ENCODE measurements around the gene EIPR1.

EIPR1 gene

DNA sequence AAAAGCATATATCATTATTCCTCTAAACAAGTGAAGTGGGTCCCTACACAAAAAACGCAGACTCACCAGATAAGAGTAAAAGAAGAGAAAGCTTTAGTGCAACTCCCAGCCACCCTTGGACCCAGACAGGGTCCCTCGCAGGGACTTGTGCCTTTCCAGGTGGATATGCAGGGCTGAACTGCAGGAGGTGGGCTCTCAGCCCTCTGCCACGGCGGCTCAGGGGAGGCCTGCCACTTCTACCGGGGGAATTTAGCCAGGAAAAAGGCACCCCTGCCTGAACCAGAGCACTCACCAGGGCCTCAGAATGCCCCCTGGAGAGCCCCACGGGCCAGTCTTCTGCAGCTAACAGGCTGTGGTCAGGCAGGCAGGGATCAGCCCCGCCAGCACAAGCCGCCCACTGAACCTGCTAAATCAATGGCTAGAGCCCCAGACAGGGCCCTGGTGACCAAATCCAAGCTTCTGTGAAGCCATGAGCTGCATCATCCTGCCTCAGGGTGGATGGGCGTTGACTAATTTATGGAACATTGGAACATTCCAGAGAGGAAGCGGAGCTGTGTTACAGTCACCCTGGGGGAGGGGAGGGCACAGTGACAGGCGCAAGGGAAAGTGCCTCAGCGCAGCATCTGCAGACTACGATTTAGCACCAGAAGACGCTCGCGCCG lies 209.3 kb downstream of the EIPR1 start:
- DNase-seq (ENCODE audit: insufficient read length, low spot score), result peak; percentile 51
- no peak for FAIRE-seq

DNA sequence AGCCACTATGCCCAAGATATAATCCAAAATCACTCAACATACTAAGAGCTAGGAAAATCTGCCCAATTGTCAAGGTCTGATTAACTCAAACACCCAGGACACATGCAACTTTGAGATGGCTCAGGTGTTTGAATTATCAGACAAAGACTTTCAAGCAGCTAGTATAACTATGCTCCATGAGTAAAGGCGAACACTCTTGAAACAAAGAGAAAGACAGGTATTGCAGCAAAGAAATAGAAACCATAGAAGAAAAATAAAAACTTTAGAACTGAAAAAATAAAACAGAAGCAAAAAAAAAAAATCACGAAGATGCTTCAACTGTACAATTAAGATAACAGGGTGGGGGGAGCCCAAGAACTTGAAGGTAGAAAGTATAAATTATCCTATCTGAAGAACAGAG lies 214.2 kb downstream of the EIPR1 start:
- DNase-seq (ENCODE audit: insufficient read length, low spot score) (no peak), FAIRE-seq (no peak)

DNA sequence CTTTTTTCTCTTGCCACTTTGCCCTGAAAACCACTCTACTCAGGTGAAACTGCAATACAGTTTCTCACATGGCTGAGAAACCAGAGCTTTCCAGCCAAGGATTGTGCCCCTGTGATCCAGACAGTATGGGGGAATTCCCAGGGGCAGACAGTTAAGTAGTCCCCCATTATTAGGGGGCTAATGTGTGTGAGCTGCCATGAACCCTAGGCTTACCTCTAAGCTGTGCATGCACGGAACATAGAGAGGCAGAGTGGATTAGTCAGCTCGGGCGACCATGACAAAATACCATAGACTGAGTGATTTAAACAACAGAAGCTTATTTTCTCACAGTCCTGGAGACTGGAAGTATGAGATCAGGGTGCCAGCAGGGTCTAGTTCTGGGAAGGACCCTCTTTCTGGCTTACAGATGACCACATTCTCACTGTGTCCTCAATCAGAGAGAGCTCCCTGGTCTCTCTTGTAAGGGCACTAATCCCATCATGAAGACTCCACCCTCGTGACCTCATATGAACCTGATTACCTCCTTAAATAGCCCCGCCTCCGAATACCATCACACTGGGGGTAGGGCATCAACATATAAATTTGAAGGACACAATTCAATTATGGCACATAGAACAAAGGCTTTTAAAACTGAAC lies 215.1 kb downstream of the EIPR1 start:
- DNase-seq (ENCODE audit: insufficient read length, low spot score) (no peak), FAIRE-seq (no peak)

DNA sequence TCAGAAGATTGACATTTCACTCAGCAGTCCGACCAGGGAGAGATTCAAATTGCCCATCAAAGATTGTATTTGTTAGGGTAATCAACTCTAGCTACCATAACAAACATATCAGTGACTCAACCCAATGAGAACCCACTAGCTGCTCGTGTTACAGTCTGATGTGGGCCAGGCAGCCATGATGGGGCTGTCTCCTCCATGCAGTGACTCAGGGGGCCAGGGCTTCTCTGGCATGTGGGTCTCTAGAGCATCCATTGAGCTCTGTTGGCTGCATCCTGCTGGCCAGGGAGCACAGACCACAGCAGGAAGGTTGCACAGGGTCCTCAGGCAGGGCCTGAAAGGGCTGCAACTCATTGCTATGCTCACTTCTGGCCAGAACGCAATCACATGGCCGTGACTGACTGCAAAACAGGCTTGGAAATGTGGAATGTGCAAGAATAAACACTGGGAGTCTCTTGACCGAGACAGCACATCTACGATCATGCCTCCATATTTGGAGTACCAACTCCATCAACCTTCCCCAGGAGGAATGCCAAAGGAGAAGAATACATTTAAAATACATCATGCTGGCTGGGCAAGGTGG lies 216.8 kb downstream of the EIPR1 start:
- FAIRE-seq (no peak), DNase-seq (ENCODE audit: insufficient read length, low spot score) (no peak)

DNA sequence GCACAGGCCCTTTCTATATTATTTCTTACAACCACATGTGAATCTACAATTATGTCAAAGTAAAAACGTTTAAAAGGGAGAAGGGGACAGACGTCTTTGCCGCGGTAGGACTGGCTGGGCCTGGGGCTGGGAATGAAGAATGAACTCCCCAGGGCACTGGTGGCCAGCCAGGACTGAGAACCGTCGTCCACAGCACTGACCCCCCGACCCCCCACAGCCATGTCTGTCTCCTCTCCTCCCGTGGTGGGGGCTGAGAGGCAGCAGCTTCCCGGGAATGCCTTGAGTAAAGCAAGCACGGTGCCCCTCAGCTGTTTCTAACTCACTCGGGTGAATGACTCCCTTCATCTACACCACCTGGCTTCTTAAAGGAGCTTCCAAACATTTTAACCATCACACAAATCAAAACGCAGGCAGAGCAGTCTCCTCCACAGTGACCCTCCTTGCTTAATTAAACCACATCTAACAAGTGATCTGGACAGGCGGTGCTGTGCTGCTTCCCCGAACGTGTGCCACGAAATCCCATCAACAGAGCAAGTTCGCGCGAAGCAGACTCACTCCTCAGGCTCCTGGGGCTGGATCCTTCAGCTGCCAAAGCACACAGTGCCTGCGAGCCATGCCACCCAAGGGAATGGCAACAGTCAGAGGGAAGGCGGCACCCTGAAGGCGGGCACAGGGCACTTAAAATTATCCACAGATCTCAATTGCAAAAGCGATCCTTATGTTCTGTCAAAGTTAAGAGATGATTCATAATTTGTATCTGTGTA lies 217.7 kb downstream of the EIPR1 start:
- FAIRE-seq (no peak), DNase-seq (ENCODE audit: insufficient read length, low spot score) (no peak)

DNA sequence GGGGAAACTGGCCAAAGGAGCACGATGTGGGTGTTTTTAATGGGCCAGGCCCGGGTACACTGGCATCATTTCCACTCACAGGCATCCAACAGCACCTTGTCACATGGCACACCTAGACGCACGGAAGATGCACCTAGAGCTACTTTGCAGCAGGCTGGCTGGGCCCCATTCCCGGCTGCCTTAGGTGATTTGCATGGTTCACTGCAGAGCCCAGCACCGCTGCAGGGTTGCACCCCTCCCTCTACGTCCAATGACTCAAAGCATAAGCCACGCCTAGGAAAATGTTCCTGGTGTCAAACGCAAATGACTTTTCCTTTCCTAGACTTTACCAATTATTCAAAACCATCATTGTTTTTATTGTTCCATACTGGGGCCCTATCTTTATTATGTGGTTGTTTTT lies 222.9 kb downstream of the EIPR1 start:
- FAIRE-seq, result no peak

DNA sequence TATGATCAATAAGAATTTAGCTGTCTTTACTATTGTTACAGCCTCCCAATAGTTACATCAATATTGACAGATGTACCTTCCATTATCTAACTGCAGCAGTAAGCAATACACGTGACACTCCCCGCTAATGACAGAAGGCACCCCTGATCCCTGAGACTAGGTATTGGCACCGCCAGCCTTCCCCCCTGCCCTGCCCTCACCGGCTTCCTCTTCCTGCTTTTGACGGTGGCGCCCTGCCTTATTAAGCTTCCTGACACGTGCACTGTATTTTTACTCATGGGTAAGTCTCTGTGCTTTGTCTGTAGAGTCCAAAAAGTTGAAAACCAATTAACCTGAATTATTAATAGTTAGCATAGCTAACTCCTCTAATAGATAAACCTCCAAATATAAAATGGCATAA lies 223.5 kb downstream of the EIPR1 start:
- no peak for DNase-seq (ENCODE audit: insufficient read length, low spot score)
- no peak for FAIRE-seq

More for the DNA sequence above, 222.9 kb downstream of the EIPR1 start:
- no peak for DNase-seq (ENCODE audit: insufficient read length, low spot score)

DNA sequence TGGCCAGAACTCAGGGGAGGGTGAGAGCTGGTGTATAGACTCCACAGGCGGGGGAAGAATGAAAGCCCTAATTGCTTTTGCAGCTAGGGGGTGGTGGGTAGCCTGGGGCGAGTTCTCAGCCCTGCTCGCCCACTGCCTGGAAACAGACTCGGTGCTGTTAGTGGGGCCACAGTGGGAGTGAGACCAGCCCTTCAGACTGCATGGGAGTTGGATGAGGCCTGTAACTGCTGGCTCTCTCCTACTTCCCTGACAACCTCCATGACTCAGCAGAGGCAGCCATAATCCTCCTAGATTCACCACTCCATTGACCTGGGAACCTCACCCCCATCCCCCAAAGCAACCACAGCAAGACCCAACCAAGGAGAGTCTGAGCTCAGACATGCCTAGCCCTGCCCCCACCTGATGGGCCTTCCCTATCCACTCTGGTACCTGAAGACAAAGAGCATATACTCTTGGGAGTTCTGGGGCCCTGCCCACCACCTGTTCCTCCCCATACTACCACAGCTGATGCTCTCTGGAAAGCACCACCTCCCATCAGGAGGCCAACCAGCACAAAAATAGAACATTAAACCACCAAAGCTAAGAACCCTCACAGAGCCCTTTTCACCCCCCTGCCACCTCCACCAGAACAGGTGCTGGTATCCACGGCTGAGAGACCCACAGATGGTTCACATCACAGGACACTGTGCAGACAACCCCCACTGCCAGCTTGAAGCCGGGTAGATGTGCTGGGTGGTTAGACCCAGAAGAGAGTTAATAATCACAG lies 226.3 kb downstream of the EIPR1 start:
- DNase-seq (ENCODE audit: insufficient read length, low spot score), result no peak

DNA sequence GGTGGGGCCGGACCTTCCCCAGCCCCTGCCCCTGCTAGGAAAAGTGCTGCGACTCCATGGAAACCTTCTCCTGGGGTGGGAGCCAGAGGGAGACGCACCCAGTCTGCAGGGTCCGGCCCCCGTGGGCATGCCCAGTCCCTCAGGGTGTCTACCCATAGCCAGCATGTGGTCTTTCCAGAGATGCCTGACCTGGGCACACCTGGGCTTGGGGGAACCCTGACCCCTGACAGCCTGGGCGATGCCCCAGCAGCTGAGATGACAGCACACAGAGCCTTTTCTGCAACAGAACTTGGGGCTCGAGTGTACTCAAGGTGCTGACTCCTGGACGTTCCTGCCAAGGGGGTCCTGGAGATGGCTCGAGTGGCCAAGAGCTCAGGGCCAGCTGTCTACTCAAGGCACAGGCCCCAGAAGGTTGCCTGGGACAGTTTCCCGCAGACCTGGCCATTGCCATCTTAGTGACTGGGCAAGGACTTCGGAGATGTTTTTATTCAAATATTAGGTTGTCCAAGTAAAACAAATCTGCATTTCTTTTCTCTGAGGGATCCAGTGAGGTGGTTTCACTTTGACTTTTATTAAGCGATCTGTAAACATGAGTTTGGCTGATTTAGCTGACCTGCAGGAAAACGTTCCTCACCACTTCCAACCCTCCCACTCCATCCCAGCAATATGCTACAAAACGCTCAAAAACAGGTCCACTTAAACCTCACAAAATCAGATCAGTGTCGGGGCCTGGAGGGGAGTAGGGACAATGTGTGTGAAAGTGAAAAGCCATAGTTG lies 228.0 kb downstream of the EIPR1 start:
- no peak for DNase-seq (ENCODE audit: insufficient read length, low spot score)
- no peak for FAIRE-seq

More for the DNA sequence above, 226.3 kb downstream of the EIPR1 start:
- FAIRE-seq, result no peak

DNA sequence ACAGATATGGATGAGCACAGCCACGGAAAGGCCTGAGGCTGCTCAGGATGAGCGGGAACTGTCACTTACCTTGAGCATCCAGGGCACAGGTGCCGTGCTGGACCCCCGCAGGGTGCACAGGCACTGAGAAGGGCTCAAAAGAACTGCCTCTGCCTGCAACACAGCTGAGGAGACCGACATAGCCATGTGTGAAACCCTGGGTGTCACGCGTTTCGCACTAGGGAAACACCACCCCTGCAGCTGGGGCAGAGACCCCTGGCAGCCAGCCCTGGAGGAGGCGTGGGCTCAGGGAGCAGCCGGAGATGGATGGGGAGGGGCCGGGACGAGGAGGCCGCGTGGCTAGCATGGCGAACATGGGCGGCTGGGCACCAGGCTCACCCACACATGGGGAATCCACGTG lies 228.9 kb downstream of the EIPR1 start:
- no peak for FAIRE-seq
- DNase-seq (ENCODE audit: insufficient read length, low spot score), result no peak

DNA sequence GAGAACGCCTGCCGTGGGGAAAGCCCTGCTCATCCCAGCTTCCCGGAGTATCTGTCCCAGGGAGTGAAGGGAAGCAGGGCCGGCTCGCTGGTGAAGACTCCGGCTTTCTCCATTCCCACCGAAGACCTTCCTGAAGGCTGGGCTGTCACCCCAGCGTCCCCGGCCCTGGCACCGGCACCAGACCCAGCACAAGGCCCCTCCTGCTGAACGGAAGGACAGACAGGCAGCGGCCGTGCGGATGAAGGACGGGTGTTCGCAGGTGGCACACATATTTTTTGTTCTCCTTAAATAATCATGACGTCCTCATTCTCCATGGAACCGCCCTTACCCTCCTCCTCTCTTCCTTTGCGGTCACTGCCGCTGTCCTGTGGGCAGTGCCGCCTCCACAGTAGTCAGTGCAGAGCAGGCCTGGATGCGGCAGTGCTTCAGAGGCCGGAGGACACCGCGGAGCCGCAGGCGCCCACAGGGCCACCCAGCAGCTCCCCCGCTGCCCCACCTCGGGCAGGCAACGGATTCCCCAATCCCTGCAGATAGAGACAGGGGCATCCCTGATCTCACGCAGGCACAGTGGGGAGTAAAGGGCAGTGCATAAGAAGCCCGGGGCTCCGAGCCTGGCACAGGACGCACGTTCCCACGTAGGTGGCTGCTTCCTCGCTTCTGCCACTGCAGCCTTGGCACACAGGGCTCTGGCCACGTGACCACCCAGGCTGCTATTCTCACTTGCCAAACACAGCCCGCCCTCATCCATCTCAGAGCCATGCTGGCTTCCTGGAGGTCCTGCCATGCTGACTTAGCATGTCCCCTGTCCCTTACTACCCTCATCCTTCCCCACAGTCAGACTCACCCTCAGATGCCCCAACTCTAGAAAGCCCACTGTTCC lies 229.7 kb downstream of the EIPR1 start:
- FAIRE-seq, result no peak
- no peak for DNase-seq (ENCODE audit: insufficient read length, low spot score)

DNA sequence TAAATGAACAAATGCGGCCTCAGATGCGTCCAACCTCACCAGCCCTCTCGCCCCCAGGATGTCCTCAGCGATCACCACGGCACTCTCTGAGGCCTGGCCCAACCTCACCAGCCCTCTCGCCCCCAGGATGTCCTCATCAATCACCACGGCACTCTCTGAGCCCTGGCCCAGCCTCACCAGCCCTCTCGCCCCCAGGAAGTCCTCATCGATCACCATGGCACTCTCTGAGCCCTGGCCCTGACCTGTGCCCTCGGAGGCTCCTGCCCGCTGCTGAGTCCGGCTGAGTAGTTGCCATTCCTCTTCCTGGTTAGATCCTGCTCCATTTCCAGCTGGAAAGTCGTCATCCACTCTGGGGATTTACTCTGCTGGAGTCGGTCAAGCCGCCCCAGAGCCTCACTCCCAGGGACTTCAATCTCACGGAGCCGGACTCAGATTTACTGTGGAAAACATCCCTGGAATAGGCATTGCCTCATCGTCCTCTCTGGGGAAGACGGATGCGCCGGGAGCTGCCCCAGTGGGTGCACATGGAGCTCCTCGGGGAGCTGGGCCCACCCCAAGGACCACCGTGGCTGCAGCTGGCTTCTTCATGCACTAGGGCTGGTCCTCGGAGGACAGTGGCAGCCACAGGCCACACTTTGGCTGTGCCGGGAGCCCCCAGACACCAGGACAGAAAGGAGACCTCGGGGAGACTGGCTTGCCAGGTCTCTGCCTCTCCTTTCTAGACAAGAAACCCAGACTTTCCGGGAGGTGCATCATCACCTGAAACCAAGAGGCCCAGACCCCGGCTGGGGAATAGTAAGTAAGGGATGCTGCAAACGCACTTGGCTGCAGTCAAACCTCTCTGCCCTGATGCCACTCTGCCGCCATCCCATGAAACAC lies 230.6 kb downstream of the EIPR1 start:
- no peak for FAIRE-seq

DNA sequence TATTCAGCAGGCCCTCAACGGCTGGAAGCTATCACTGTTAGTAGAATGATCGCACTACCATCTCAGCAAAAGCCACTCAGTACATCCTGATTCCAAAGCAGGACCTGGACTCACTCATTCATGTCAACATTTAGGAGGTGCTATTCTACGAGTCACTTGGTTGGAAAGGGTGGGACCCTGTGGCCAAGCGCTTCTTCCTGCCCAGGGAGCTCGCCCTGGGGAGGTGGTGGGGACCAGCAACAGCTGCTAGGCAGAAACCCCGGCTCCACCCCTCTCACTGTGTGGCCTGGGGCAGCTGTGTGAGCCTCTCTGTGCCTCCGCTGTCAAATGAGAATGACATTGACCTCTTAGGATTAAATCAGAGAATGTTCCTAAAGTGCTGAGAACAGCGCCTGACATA lies 231.4 kb downstream of the EIPR1 start:
- DNase-seq (ENCODE audit: insufficient read length, low spot score), result no peak
- FAIRE-seq, result no peak

More for the DNA sequence above, 230.6 kb downstream of the EIPR1 start:
- DNase-seq (ENCODE audit: insufficient read length, low spot score), result no peak

DNA sequence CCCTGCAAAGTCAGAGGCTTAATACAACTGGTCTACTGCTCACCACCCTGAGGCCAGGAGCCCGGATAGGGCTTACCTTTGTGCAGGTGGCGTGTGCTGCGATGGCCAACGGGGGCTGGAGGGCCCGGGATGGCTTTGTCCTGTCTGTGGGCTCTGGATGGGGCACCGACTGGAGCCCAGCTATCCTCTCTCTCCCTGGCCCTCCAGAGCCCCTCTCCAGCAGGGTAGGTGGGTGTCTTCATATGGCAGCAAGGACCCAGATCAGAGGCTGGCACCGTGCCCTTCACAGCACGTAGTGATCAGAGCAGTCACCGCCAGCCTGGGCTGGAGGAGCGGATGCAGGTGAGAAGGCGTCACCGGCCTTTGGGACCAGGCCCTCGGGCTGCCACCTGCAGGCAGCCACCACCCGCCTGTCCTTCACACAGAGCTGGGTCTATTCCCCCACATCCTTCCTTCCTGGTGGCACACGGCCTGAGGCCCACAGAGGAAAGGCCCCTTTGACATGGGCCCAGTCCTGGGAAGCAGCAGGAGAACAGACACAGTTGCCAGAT lies 232.1 kb downstream of the EIPR1 start:
- DNase-seq (ENCODE audit: insufficient read length, low spot score) (no peak), FAIRE-seq (no peak)

DNA sequence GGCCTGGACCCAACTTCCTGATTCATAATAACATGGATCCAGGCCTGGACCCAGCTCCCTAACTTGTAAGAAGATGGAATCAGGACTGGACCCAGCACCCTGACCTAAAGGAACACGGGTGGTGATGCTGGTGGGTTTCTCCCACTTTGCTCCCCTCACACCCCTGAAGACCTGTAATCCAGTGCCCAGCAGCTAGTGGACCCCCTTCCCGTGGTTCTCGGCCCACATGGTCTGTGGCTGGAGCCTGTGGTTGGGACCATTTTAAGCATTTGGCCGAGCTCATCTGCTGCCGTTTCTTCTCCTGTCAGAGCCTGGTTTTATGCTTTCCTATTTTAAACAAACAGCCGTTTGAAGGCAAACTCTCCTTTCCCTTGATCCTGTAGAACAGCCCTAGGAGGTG lies 232.8 kb downstream of the EIPR1 start:
- DNase-seq (ENCODE audit: insufficient read length, low spot score), result no peak
- FAIRE-seq, result no peak

DNA sequence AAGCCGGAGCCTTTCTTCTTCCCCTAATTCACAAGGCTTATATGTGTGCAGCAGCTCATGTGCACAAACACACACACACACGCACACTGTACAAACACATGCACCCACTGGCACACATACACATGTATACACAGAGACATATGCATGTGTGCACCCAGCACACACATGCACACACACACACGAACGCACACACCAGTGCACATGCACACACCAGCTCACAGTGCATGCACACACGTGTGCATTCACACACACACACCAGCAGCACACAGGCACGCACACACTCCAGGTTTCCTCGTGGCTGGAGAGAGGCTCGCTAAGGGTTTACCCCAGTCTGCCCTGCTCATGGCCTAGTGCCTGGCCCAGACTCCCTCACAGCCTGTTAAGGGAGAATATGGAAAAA lies 234.0 kb downstream of the EIPR1 start:
- DNase-seq (ENCODE audit: insufficient read length, low spot score) (no peak), FAIRE-seq (peak; percentile 67)

DNA sequence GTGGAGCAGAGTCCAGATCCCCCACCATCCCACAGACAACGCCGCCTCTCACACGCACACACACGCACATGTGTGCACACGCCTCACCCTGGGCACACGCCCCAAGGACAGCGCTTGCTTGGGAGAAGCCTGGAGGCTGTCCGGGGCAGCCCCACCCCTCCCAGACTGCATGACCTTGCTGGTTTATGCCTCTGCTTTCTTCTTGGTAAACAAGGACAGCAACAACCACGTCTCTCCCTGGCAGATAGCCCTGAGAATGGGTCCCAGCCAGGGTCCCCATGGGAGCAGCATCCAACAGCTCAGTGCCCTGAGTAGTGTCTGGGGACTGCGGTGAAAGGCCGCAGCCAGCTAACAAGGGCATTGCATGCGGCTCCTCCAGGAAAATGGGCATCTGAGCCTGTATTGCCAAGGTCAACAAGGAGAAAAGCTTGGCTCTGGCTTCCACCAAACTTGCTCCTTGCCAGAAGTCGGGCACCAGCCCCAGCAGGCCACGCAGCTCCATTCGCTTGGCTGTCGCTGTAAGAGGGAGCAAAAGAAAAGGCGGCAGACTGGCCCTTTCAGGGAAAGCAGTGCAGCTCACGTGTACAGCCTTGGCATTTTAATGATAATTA lies 234.6 kb downstream of the EIPR1 start:
- DNase-seq (ENCODE audit: insufficient read length, low spot score) (no peak), FAIRE-seq (no peak)

Data from HTR-8/SVneo (cell line).